ENCODE results near the gene WIPF3.

The WIPF3 gene

DNA sequence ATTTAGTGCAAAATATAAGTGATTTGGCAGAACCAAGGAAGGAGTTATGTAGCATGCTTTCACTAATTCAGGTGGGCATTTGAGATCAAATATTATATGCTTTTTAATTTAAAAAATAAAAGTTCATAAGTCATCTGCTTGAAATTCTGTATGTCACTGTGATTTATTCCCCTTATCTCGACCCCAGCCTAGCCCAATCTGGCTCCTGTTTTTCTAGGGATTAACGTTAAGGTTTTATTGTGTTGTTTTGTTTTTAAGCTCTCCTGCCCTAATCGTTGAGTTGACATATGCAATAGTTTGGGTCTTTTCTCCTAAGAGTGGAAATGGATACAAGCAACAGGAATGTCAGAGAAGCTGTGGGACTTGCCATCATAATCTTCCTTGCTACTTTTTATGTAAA, 42.6 kb downstream of the WIPF3 start:
- DNase-seq, result no peak

DNA sequence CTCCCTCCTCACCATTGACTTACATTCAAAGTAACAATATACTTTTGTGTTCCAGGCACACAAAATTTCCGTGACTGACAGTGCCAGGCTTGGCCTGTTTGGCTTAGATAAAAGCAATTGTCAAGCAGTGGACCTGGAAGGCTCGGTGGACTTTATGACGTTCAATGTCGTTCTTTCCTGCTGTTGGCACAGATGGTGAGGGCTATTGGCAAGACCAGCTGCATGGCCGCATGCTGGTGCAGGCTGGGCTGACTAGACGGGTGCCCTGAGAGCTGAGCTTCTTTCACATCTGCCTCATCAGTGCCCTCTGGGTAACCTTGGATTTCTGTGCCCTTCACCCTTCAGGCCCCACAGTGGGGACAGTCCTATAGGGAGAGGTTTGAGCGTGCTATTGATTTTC, 45.2 kb downstream of the WIPF3 start:
- DNase-seq, result no peak

DNA sequence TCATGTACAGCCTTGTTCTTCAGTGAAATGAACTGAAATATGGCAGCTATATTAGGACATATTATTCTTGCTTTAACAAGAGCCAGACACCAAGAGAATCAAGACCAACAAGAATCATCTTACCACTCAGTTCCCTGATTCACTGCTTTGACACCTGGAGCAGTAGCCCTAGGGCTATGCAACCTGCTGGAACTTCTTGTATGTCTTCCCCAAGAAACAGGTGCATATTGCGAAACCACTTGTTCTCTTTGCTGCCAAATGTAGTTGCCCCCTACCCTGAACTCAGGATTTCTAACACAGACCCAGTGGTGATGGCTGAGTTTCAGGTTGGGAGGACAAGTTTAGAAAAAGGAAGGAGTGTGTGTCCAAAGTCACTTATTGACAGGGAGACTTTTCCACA, 46.1 kb downstream of the WIPF3 start:
- DNase-seq, result no peak

DNA sequence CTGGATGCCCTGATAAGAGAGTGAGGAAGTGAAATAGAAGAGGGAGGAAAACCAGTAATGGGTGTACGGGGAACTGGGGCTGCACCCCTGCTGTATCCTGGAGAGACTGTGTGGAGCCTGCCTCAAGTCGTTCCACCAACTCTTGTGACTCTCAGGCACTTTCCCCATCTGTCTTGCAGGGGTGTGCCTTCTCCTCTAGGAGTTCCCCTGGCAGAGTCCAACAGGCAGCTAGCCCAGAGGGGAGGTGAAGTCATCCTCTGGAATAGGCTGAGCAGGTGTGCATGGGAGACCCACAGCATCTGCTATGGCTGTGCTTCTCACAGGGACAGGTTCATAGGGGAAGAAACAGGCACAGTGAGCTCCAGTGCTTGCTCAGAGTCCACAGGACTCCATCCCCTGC, 46.8 kb downstream of the WIPF3 start:
- DNase-seq, result no peak

DNA sequence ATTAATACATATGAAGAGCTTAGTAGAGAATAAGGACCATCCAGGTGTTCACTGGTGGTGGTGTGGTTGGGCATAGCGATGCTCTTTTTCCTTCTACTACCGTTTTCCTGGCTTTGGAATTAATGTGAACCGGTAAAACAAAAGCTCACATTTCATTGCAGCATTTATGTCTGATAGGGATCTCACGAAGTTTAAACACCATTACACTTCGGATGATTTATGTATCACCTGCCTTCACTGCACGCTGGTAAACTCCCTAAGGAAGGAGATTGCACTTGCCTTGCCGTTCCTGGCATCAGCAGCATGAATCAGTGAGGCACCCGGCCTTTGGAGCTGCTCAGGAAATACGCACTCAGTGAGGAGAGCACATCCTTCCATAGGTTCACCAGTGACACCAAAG, 47.5 kb downstream of the WIPF3 start:
- DNase-seq, result no peak

DNA sequence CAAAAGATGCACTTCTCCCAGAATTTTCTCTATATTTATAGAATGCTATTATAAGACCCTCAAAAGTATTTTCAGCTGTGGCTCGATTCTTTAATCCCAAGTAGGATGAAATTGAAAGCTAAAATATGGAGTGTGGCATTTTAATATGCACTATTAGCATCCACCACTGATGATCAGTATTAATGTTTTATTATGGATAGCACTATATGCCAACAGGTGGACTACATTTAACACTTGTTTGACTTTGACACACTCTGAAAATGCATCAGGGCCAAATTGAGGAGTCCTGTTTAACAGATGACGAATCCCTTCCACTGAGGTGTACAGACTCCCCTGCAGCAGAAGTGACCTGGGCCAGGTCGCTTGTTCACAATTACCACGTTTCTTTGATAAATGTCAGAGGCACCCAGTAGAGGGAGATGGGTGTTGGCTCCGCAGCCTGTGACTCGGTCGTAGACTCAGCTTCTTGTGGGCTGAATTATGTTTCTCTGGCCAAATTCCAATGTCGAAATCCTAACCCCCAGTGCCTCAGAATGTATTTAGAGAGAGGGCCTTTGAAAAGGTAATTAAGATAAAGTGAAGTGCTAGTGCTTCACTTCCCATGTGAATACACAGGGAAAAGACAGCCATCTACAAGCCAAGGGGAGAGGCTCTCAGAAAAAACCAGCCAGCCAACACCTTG, 48.1 kb downstream of the WIPF3 start:
- no peak for DNase-seq

DNA sequence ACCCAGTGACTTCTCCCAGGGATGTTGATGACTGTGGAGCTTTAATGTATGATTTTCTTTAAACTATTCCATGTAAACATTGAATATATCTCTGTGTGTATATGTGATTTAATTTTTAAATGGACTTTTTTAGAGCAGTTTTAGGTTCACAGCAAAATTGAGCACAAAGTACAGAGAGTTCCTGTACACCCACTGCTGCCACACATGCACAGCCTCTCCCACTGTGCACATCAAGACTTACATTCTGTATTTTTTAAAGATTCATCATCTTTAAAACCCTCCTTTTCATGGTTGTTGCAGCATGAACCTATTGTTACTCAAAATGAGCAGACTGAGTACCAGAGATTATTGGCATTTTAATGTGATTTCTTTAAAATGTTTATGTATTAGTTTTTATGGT, 51.3 kb downstream of the WIPF3 start:
- DNase-seq, result no peak

DNA sequence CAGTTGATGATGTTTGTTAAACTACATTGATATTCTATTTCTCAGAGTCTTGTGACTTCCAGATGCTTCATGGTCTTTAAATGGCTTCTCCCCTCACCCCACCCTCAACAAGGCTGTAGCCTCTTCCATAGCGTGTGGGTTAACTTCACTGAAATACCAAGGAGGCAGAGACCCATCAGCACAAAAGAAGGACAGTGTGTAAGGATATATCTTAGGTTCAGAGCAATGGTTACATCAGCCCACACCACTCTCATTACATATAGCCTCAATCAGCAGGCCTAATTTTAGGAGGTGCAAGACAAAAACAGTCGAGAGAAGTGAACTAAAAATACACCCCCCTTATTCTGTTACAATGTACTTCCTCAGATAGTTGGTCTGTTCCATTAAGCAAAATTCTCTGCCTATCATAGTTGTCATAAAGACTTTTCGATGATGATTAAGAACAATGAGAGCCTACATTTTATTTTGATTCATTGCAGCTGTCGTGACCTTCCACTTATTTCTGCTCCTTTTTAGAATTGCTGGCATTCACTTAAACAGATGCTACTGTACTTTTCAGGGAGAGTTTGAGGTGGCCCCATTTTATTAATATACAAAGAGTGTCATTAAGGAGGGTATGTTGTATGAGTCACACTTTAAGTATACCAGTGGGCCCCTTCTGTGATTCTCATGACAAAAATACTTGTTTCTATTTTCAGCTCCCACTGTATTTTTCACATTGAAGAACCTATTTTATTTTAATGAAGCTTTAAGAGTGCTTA, 52.1 kb downstream of the WIPF3 start:
- DNase-seq, result no peak

DNA sequence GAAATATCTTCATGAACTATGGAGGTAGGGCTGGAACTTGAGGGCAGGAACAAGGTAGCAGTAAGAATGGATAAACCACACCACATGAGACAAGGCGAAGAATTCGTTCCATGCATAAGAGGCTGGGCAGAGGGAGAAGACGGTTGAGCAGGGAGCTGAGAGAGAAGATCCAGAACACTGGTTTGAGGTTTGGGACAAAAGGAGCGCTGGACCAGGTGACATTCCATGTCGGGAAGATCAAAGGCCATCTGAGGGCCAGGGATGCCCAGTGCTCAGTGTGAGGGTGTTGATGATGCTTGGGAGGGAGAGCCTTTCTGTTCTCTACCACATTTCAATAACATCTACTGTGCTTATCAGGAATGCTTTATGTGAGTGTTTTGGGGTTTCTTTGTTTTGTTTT, 52.8 kb downstream of the WIPF3 start:
- DNase-seq, result no peak

DNA sequence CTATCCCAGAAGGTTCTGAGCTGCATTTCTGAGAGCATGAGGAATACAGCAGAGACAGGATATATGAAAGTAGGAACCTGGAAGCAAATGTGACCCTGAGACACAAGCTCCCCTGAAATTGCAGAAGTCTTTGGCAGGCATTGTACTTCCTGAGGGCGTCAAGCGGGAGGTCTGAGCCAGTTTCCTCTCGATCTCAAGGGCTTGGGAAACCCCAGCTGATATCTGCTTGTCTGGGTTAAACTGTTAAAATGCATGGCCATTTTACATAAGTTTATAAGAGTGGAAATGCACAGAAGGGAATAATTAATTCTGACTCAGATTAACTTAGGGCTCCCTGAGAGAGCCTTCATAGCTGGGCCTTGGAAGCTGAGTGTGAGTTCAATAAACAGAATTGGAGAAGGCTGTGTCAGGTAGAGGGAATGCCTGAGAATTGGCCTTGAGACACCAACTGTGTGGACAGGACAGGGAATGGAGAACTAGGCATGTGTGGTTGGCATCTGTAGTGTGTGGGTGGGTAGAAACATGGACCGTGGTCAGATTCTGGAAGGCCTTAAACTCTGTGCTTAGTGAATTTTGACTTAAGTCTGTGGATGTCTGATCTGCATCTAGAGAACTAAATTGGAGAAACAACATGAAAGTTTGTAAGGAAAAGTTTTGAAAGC, 53.3 kb downstream of the WIPF3 start:
- DNase-seq, result no peak

DNA sequence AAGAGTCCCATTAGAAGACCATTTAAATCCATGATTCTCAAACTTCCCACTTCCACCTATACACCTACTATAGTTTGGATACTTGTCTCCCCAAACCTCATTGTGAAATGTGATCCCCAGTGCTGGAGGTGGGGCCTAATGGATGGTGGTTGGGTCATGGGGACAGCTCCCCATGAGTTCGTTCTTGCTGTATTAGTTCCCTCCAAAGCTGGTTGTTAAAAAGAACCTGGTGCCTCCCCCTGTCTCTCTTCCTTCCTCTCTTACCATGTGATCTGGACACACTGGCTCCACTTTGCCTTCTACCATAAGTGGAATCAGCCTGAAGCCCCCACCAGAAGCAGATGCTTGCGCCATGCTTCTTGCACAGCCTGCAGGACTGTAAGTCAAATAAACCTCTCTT, 53.9 kb downstream of the WIPF3 start:
- no peak for DNase-seq

DNA sequence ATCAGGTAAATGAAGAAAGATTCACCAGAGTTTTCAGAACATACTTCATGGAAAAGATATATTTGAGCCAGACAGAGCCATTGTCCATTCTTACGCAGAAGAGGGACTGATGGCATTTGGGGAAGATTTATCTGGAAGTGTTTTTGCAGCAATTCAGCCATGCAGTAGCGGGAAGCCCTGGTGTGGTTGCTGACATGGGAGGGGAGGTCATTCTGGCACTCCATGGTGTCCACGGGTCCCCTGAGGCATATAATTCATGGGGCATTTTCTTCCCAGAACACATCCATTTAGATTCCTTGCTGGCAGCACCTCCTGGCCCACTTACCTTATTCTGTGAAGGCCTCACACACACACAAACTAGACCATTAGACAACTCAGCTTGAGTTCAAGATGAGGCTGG, 55.6 kb downstream of the WIPF3 start:
- DNase-seq, result no peak

DNA sequence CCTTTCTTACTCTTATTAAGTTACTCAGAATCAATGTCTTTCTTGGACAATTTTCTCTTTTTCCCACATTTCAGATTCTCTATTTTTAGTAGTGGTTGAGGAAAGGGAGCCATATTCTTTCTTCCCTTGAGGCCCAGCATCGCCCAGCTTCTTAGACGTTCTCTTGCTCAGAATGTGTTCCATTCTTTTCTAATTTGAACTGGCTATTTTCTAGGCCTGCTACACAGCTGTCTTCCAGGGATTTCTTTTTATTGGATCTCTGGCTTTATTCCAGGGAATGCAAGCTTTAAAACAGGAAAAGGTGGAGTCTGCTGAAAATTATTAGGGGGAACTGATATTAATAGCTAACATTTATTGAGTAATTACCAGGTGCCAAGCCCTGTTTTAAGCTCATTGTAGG, 58.3 kb downstream of the WIPF3 start:
- no peak for DNase-seq

DNA sequence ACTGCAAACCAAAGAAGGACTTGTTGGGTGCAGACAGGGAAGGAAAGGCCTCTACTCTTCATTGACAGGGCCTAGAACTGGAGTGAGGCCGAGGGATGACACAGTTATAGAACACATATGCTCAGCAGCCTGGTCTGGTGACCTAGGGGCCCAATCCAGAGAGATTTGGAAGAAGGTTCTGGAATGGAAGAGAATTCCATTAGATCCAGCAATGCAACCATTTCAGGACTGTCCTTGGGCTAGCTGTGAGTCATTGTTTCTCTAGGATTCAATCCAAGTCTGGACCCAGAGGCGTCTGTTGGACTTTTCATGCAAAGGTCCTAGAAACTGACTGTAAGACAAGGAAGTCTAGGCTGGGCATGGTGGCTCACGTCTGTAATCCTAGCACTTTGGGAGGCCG, 59.2 kb downstream of the WIPF3 start:
- no peak for DNase-seq

DNA sequence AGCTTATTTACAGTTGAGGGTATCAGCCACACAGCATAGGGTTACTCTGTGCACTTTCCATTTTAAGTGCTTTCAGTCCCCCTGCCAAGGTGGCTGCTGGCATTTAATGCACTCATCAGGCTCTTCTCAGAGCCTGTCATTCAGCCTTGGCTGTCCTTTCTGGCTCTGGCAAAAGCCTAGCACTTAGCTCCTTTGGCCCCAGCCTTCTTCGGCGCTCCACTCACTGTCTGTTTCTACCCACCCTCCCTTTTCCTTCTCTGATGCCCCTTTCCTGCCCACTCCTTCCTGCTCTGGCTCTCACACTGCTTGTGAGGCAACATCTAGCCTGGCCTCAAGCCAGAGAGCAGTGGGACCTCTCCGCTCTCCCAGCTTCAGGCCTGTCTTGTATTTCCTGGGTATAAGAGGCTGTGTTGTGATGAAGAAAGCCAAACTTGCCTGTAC, 60.2 kb downstream of the WIPF3 start:
- no peak for DNase-seq

DNA sequence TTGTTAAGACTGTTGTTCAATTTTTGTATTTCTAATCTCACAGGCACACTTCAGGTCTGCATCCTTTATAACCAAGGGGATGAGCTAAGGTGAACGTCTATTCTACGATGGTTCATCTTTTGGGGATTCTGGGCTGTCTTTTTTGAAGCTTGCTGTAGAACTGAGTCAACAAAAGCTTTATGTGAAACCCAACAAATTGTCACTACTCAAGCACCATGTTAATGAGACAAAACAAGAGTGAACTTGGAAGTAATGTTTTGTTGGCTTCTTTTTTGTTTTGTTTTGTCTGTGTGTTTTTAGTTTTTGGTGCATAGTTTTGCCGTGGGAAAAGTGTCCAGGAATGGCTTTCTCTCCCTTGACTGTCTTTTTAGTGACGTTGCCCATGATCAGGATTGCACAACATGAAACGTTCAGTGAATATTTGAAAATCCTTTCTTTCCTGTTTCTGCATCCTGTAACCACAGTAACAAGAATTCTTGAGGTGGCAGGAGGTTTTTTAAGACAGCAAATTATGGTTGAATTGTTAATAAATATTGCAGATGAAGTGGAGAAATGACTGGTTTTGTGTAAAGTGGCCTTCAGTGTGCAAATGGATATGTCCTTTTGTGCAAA, 65.6 kb downstream of the WIPF3 start:
- no peak for DNase-seq

DNA sequence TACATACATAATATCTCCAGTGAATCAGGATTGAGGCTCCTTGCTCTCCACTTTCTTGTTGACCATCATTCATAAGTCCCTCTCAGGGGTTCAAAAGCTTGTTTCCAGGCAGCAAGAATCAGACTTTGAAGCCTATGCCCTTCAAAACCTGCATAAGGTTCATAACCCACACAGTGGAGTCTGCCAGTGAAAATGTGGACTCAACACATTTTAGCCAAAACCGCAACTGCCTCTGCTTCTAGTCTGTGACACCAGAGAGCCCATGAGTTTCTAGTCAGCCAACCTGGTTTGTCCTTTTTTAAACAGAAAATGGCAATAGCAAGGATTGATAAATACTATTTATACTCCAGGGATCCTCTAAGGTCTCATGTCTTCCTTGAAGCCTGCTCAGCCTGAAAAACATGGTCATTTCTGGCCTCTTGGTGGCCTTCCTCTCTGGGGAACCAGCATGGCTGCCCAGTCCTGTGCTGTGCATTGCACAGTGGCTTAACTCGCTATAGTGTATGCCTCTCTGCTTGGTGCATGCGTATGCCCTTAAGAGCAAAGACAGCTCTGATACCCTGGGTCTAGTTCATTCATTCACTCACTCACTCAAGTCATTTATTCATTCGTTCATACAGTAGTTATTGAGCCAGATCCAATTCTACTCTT, 67.5 kb downstream of the WIPF3 start:
- no peak for DNase-seq

DNA sequence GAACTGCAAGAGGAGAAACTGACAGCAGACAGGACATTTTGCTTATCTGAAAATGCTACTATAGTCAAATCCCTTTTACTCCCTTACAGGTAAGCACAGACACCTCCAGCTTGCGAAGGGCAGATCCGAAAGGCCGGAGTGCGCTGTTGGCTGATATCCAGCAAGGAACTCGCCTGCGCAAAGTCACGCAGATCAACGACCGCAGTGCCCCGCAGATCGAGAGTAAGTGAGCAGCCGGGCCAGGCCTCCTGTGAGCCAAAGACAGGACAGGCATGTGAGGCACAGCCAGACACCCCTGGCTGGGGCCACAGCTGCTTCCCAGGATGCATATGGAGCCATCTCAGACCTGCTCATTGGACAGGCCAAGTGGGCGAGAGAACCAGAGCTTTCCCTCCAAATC, 69.4 kb downstream of the WIPF3 start:
- no peak for DNase-seq

DNA sequence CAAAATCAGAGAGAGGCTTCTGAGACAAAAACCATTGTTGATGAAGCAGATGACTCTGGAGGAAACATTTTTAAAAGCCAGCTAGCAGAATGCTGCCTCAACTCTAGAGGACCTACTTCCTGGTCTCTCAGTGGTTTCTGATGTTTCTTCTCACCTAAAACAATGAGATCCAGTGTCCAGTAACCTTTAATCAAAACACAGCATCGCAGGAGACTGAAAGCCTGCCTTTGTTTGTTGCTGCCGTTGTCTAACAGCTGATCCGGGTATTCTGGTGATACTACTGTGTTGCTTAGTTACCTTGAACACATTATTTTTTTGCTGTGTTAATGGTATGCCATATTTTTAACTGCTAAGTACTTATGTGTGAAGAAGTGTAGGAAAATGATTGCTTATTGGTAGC, 70.9 kb downstream of the WIPF3 start:
- DNase-seq, result no peak

DNA sequence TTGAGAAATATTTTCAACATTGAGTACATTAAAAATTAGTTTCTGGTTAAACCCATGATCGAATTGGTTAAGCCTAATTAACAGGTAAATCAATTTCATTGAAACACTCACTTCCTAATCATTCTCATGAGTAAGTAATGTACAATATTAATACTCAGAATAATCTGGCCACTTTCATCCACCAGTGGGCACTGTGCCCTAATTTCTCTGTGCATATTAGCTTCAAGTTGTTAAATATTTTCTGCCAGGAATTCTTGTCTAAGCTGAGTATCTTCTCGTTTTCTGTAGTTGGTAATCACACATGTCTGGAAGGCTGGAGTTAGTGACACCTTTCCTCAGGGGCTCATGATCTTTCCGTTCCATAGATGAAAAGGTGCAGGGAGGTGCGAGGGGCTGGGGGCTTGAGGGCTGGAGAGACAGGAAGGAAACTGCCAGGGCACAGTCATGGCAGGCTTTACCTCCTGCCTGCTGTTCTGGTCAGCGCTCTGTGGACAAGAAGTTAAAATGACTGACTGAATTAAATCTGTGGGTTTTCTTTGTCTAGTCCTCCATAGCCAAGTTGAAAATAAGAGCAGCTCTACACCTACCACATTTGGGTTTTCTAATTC, 71.9 kb downstream of the WIPF3 start:
- no peak for DNase-seq

DNA sequence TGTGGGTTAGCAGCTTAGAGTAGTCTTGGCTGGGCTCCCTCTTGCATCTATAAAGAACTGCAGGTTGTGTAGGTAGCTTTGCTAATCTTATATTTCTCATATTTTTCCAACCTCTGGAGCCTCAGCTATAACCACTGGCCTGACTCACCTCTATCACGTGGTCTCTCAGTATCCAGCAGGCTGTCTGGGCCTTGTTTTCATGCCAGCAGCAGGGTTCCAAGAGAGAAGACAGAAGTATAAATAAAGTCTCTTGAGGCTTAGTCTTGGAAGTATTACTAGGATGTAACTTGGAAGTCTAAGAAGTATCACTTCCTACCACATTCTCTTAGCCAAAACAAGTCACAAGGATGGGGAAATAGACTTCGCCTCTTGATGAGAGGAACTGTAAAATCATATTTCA, 73.3 kb downstream of the WIPF3 start:
- DNase-seq, result peak; percentile 28

DNA sequence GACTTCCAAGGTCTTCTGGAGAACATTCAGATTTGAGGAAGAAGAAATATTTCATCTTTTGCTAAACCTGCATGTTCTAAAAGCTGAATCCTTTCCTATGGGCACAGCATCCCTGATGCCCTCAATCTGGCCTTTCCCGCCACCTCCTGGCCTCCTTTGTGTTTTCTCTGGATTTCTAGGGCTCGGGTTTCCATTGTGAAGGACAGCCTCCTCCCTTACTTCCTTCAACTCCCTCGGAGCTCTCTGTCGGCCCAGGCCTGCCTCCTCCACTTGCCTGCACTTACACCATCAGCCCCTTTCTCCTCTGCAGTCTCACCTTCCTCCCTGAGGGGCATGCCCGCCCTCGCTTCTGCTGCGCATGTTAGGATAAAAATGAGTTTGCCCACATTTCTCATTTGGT, 75.4 kb downstream of the WIPF3 start:
- no peak for DNase-seq

DNA sequence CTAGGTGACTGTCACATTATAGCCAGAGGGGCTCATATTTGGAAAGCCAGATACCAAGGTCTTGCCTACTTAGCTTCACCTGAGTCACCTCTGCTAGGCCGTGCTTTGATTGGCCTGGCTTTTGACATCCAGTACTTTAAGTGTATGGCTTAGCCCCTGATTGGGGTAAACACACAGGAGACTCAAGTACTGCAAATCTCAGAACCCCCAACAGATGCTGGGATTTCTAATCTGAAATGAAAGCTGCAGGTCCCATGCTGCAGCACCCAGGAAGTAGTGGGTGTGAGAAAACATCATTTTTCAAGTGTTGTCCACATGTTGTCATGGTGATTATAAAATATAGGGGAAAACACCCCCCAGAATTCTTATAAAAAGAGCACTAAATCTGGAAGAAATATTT, 76.2 kb downstream of the WIPF3 start:
- DNase-seq, result no peak

All from stimulated activated CD8-positive, alpha-beta memory T cell treated with anti-CD3 and anti-CD28 coated beads, Interleukin-4, amount 100 ng/mL, for 48 hours (primary cell).